ENCODE results near the gene PCDHA4. TPM values are rescaled to one million over a fixed set of nuclear protein-coding genes. Genes with fewer than 3 reads are reported as not detected.
"Not testable (repeated sequence)": the region's sequence is repeated elsewhere in the genome, so short reads cannot be mapped to it uniquely, and the experiment has no call there.

PCDHA4 gene
- total RNA-seq, 1 donor from 2014 or later = not detected

GRCh38 chr5:140796718-140797095, 10.2 kb upstream of the PCDHA4 start:
- Mint-ChIP-seq H3K27me3 (ENCODE audit: insufficient read depth) (no peaks in the 10 kb centered on the region), H3K27ac (no peak overlapping the region), H3K4me3 (no peak overlapping the region), H3K36me3 (ENCODE audit: low read depth) (no peaks in the 10 kb centered on the region), H3K4me1 (ENCODE audit: low read depth) (no peaks in the 10 kb centered on the region), H3K9me3 (peaks cover 32% of the 10 kb centered on the region)
- intact Hi-C loops (cut with micrococcal nuclease) = loop anchor here (10.0 kb wide), 1 partner anchor 88 kb away; the partner anchor contains the start of gene PCDHA13
- DNase-seq (ENCODE audit: low spot score) = no peak

- intact Hi-C loops (cut with micrococcal nuclease) = loop anchor here (5.0 kb wide), 1 partner anchor 41 kb away; the partner anchor contains the start of gene PCDHA8
- H3K4me3 Mint-ChIP-seq = no peak within 1 kb of the TSS
- H3K27ac Mint-ChIP-seq = no peak within 1 kb of the TSS
- no peaks in the 10 kb centered on the region for H3K27me3 Mint-ChIP-seq (ENCODE audit: insufficient read depth)
- no peaks in the 10 kb centered on the region for H3K36me3 Mint-ChIP-seq (ENCODE audit: low read depth)
- no peaks in the 10 kb centered on the region for H3K4me1 Mint-ChIP-seq (ENCODE audit: low read depth)
- peaks cover 39% of the 10 kb centered on the region for H3K9me3 Mint-ChIP-seq
- DNase-seq (ENCODE audit: low spot score) = no peak
These were observed 5.9 kb upstream of the PCDHA4 start, which contains the start of gene PCDHA3 for GRCh38 chr5:140800816-140801493. Gene PCDHA3, plus strand, starts transcription at chr5:140801057.

GRCh38 chr5:140801494-140801841, 5.4 kb upstream of the PCDHA4 start:
- H3K36me3 Mint-ChIP-seq (ENCODE audit: low read depth) = no peaks in the 10 kb centered on the region
- H3K4me3 Mint-ChIP-seq = no peak overlapping the region
- H3K27me3 Mint-ChIP-seq (ENCODE audit: insufficient read depth) = no peaks in the 10 kb centered on the region
- intact Hi-C loops (cut with micrococcal nuclease) = loop anchor here (5.0 kb wide), 1 partner anchor 41 kb away; the partner anchor contains the start of gene PCDHA8
- DNase-seq (ENCODE audit: low spot score) = no peak
- H3K4me1 Mint-ChIP-seq (ENCODE audit: low read depth) = no peaks in the 10 kb centered on the region
- no peak overlapping the region for H3K27ac Mint-ChIP-seq
- peaks cover 38% of the 10 kb centered on the region for H3K9me3 Mint-ChIP-seq

GRCh38 chr5:140802381-140802780, 4.5 kb upstream of the PCDHA4 start:
- DNase-seq (ENCODE audit: low spot score); H3K27ac Mint-ChIP-seq; H3K27me3 Mint-ChIP-seq (ENCODE audit: insufficient read depth); H3K4me3 Mint-ChIP-seq; H3K36me3 Mint-ChIP-seq (ENCODE audit: low read depth); H3K4me1 Mint-ChIP-seq (ENCODE audit: low read depth): not testable (repeated sequence)
- H3K9me3 Mint-ChIP-seq = peaks cover 38% of the 10 kb centered on the region
- intact Hi-C loops (cut with micrococcal nuclease) = loop anchor here (5.0 kb wide), 1 partner anchor 40 kb away; the partner anchor contains the start of gene PCDHA8

GRCh38 chr5:140802781-140803271, 4.0 kb upstream of the PCDHA4 start:
- no peak for DNase-seq (ENCODE audit: low spot score)
- Mint-ChIP-seq H3K9me3 (peaks cover 43% of the 10 kb centered on the region), H3K4me1 (ENCODE audit: low read depth) (no peaks in the 10 kb centered on the region), H3K36me3 (ENCODE audit: low read depth) (no peaks in the 10 kb centered on the region), H3K4me3 (no peak overlapping the region), H3K27me3 (ENCODE audit: insufficient read depth) (no peaks in the 10 kb centered on the region), H3K27ac (no peak overlapping the region)
- intact Hi-C loops (cut with micrococcal nuclease) = loop anchor here (5.0 kb wide), 1 partner anchor 39 kb away; the partner anchor contains the start of gene PCDHA8

GRCh38 chr5:140808241-140808888, 1.5 kb downstream of the PCDHA4 start:
- H3K4me3 Mint-ChIP-seq; H3K36me3 Mint-ChIP-seq (ENCODE audit: low read depth); H3K27ac Mint-ChIP-seq; H3K4me1 Mint-ChIP-seq (ENCODE audit: low read depth); DNase-seq (ENCODE audit: low spot score); intact Hi-C loops (cut with micrococcal nuclease); H3K27me3 Mint-ChIP-seq (ENCODE audit: insufficient read depth): not testable (repeated sequence)
- H3K9me3 Mint-ChIP-seq = peaks cover 40% of the 10 kb centered on the region

- peaks cover 35% of the 10 kb centered on the region for H3K9me3 Mint-ChIP-seq
- intact Hi-C loops (cut with micrococcal nuclease) = no loop called here
- DNase-seq (ENCODE audit: low spot score) = no peak
- H3K4me1 Mint-ChIP-seq (ENCODE audit: low read depth) = no peaks in the 10 kb centered on the region
- H3K27ac Mint-ChIP-seq = no peak overlapping the region
- no peaks in the 10 kb centered on the region for H3K27me3 Mint-ChIP-seq (ENCODE audit: insufficient read depth)
- no peaks in the 10 kb centered on the region for H3K36me3 Mint-ChIP-seq (ENCODE audit: low read depth)
- no peak overlapping the region for H3K4me3 Mint-ChIP-seq
These were observed 2.0 kb downstream of the PCDHA4 start for GRCh38 chr5:140808889-140809291.

- no peak within 1 kb of the TSS for H3K4me3 Mint-ChIP-seq
- no peaks in the 10 kb centered on the region for H3K27me3 Mint-ChIP-seq (ENCODE audit: insufficient read depth)
- intact Hi-C loops (cut with micrococcal nuclease) = no loop called here
- no peaks in the 10 kb centered on the region for H3K36me3 Mint-ChIP-seq (ENCODE audit: low read depth)
- no peak for DNase-seq (ENCODE audit: low spot score)
- peaks cover 14% of the 10 kb centered on the region for H3K9me3 Mint-ChIP-seq
- no peak within 1 kb of the TSS for H3K27ac Mint-ChIP-seq
- H3K4me1 Mint-ChIP-seq (ENCODE audit: low read depth) = no peaks in the 10 kb centered on the region
These were observed 14.8 kb downstream of the PCDHA4 start, which contains the start of gene PCDHA5 for GRCh38 chr5:140821375-140822280. Gene PCDHA5, plus strand, starts transcription at chr5:140821613.

- Mint-ChIP-seq H3K27ac (no peak overlapping the region), H3K9me3 (peaks cover 20% of the 10 kb centered on the region), H3K4me1 (ENCODE audit: low read depth) (no peaks in the 10 kb centered on the region), H3K4me3 (no peak overlapping the region), H3K36me3 (ENCODE audit: low read depth) (no peaks in the 10 kb centered on the region), H3K27me3 (ENCODE audit: insufficient read depth) (peaks cover 2% of the 10 kb centered on the region)
- intact Hi-C loops (cut with micrococcal nuclease) = no loop called here
- DNase-seq (ENCODE audit: low spot score) = no peak
These were observed 15.4 kb downstream of the PCDHA4 start for GRCh38 chr5:140822281-140822629.

- H3K27me3 Mint-ChIP-seq (ENCODE audit: insufficient read depth); H3K36me3 Mint-ChIP-seq (ENCODE audit: low read depth); H3K27ac Mint-ChIP-seq; DNase-seq (ENCODE audit: low spot score); H3K4me3 Mint-ChIP-seq; intact Hi-C loops (cut with micrococcal nuclease); H3K4me1 Mint-ChIP-seq (ENCODE audit: low read depth): not testable (repeated sequence)
- peaks cover 26% of the 10 kb centered on the region for H3K9me3 Mint-ChIP-seq
These were observed 16.1 kb downstream of the PCDHA4 start for GRCh38 chr5:140822969-140823368.

GRCh38 chr5:140823475-140823874, 16.6 kb downstream of the PCDHA4 start:
- Mint-ChIP-seq H3K9me3 (peaks cover 31% of the 10 kb centered on the region), H3K27me3 (ENCODE audit: insufficient read depth) (peaks cover 2% of the 10 kb centered on the region), H3K36me3 (ENCODE audit: low read depth) (peaks cover 2% of the 10 kb centered on the region), H3K4me1 (ENCODE audit: low read depth) (no peaks in the 10 kb centered on the region), H3K27ac (no peak overlapping the region), H3K4me3 (no peak overlapping the region)
- intact Hi-C loops (cut with micrococcal nuclease) = no loop called here
- no peak for DNase-seq (ENCODE audit: low spot score)

- intact Hi-C loops (cut with micrococcal nuclease) = no loop called here
- Mint-ChIP-seq H3K27me3 (ENCODE audit: insufficient read depth) (peaks cover 2% of the 10 kb centered on the region), H3K36me3 (ENCODE audit: low read depth) (peaks cover 2% of the 10 kb centered on the region), H3K27ac (no peak within 1 kb of the TSS), H3K4me1 (ENCODE audit: low read depth) (no peaks in the 10 kb centered on the region), H3K4me3 (no peak within 1 kb of the TSS), H3K9me3 (peaks cover 39% of the 10 kb centered on the region)
- DNase-seq (ENCODE audit: low spot score) = no peak
These were observed 21.0 kb downstream of the PCDHA4 start, which contains the start of gene PCDHA6 for GRCh38 chr5:140827704-140828361. Gene PCDHA6, plus strand, starts transcription at chr5:140827960. Its CDS starts 132 bp downstream, at chr5:140828092.

All from activated T-helper 1 cell treated with anti-CD3 and anti-CD28 coated beads, Interleukin-12 subunit alpha, Interleukin-12 subunit beta, Interleukin-2, Interleukin-4 antibody, amounts not matched to agents 30 ng/mL and 10 ng/mL and 1 ng/mL, durations not matched to agents 14 hours and 24 hours and 36 hours (primary cell).